Measurements from ENCODE around the gene ARID5B.

Gene ARID5B

GRCh38 chr10:62056219-62056618, 154.7 kb downstream of the ARID5B start:
- no peak for DNase-seq

DNA sequence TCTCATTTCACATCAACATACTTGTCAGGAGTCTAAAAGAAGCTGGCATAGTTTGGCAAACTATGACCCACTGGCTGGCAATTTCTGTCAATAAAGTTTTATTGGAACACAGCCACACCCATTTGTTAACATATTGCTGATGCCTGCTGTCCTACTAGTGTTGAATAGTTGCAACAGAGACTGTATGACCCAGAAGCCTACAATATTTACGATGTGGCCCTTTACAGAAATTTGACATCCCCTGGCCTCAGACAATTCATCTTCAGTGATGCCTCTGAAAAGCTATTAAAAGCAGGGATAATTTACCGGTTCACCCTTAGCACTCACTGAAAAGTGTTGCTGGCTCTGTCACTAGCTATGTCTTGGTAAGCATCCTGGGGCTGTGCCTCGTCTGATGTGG, 155.2 kb downstream of the ARID5B start:
- DNase-seq: no peak

- no peak for DNase-seq
These were observed 155.9 kb downstream of the ARID5B start for GRCh38 chr10:62057359-62057758.

- no peak for DNase-seq
These were observed 156.4 kb downstream of the ARID5B start for GRCh38 chr10:62057850-62058249.

DNA sequence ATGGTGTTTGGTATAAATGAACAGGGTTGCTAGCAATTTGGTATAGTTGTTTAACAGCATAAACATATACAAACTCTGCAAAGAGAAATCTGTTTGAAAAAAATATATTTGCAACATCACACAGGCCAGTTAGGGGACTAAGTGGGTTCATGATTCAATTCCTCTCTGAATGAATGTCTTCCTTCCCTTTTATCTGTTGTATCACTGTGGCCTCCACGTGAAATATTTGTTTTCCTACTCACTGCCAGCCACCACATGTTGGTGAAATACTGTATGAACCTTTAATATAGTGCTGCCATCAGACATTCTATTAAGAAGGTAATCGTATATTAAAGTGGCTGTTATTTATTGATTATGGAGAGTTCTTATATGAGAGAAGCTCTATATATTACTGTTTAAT, 157.0 kb downstream of the ARID5B start:
- DNase-seq: no peak

DNA sequence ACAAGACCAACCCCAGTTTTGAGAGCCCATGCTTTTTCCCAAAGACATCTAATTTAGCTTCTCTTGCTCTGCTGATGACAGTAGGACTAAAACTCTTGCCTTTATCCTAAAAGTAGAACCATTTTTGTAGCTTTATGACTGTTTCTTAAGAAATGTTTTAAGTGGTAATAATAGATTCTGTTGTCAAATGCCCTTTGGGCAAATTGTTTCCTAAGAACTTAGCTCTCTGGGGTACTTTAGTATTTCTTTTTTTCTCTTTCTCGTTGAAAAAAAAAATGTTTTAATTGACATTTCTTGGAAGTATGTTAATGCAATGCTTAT, 157.4 kb downstream of the ARID5B start:
- no peak for DNase-seq

GRCh38 chr10:62059217-62059920, 157.9 kb downstream of the ARID5B start:
- DNase-seq: no peak

GRCh38 chr10:62062028-62062427, 160.5 kb downstream of the ARID5B start:
- no peak for DNase-seq

DNA sequence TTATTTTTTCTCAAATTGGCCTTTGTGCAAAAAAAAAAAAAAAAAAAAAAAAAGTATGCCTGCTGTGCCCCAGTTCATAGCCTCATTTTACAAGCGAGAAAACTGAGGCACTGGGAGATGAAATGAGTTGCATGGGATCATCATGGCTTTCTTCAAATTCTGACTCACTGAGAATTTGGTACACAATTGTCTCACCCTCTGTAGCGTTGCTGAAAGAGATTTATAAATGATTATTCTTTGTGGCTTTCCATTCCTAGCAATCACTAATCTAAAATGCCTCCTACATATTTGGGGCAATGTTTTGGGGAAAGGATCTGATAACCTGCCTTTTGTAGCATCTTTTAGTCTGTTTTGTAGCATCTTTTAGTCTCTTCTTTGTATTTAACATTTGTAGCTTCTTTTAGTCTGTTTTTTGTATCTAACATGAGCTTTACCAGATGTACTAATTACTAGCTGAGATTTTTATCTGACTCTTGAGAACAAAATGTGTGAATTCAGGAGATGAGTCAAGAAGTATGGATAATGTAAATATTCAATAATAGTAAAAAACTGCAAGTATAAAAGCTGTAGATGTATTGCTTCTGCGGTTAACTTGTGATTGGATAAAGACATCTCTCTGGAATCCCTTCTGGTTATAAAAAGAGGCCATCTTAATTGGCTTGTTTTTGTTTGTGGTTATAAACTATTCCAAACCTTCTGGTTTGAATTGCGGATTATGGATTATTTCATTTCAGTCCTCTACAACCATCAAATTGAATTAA, 161.4 kb downstream of the ARID5B start:
- DNase-seq: no peak

- DNase-seq: no peak
These were observed 162.4 kb downstream of the ARID5B start for GRCh38 chr10:62063795-62064472.

DNA sequence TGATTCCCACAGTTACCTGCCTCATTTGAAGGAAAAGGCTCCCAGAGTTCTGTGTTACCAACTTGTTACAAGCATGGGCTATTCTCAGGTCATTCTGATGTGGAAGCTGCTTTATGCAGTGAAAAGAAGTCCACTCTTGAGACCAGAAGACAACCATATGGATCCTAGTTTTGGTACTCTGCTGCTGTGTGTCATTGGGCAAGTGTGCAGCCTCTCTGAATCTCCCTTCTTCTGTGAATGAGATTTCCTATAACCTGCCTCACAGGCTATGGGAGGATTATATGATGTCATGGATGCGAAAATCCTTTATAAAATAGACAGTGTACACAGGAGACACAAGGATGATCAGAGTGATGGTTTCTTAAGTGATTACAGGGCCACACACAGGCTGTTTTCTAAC, 166.1 kb downstream of the ARID5B start:
- DNase-seq: no peak

DNA sequence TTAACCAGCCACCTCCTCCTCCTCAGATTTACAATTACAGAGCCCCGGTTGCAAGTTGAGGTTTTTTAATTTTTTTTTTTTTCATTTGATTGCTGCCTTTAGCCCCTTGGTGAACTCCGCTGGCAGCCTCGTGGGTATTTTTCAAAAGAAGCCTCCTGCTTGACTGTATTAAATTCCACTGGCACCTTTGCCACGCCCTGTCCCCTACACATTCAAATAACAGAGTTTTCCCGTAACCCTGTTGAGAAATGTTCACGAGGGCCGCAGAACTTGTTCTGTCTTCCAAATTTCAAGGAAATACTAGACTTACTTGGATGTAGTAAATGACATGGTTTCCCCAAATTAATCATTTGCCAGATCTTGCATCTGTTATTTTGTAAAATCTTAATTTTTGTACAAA, 167.0 kb downstream of the ARID5B start:
- DNase-seq: no peak

- DNase-seq: no peak
These were observed 168.1 kb downstream of the ARID5B start for GRCh38 chr10:62069452-62070178.

- DNase-seq: no peak
These were observed 170.4 kb downstream of the ARID5B start for GRCh38 chr10:62071846-62072281.

GRCh38 chr10:62072901-62073300, 171.4 kb downstream of the ARID5B start:
- no peak for DNase-seq

DNA sequence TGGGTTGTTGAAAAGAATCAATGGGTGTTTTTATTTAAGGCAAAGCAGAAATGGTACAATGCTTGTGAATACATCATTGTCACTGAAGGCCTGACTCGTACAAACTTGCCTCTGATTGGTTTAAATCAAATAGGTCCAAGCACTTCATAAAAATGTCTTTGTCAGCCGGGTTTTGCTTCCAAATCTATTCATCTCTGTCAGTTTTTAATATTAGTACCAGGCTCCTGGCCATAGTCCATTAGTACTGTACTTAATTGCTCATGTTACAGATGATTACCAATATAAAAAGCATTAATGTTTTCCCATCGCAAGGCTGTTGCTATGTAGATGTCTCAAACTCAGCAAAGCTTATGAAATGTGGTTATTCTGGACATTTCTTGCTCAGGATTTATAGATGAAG, 171.9 kb downstream of the ARID5B start:
- no peak for DNase-seq

DNA sequence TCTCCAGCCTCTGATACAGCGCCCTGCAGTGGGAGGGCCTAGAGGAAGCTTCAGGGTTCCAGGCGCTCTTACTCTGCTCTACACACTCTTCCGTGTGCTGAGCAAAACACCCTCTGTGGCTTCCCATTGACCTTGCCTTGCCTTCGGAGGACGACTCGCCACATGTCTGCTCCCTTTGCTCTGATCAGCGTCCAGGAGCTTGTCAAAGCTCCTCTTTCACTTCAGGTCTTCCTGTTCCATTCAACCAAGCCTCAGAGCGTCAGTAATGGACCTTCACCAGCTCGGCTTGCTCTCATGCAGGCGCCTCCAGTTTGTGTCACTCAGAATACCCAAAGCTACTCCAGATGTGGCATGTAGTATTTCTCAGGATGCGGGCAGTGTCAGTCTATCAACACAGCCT, 173.9 kb downstream of the ARID5B start:
- no peak for DNase-seq

DNA sequence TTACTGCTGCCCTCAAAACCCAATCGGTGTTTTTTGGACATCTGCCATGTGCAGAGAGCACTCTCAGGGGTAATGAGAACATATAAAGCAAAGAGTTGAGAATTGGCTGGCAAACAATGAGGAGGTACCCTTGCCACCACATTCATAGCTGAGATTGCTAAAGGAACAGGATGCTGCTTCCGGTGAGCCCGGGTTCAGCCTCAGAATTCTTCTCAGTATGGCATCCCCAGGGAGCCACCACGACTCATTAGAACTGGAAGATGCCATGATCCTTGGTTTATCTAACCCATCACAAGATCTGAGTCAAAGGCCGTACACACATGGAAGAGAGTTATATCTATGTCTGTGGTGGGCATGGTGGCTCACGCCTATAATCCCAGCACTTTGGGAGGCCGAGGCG, 174.4 kb downstream of the ARID5B start:
- DNase-seq: no peak

GRCh38 chr10:62076891-62077290, 175.4 kb downstream of the ARID5B start:
- DNase-seq: no peak

- no peak for DNase-seq
These were observed 176.0 kb downstream of the ARID5B start for GRCh38 chr10:62077330-62078015.

GRCh38 chr10:62079885-62080559, 178.5 kb downstream of the ARID5B start:
- DNase-seq: no peak

- DNase-seq: no peak
These were observed 179.4 kb downstream of the ARID5B start for GRCh38 chr10:62080905-62081304.

Data from T1000 (cell line).